ENCODE data around the gene SLC32A1. TPM values are rescaled to one million over a fixed set of nuclear protein-coding genes. Genes with fewer than 3 reads are reported as not detected.

The SLC32A1 gene
- total and polyA plus RNA-seq, 2 of the 4 experiments (the other 2 are of a cell fraction): not detected

GRCh38 chr20:38685271-38685670, 39.0 kb upstream of the SLC32A1 start:
- dilution Hi-C loops (cut with HindIII; ENCODE audit: low sequenced_read_pairs, unreplicated experiment) (no loop called here), in situ Hi-C loops (cut with MboI; ENCODE audit: low sequenced_read_pairs) (no loop called here), intact Hi-C loops (cut with micrococcal nuclease) (no loop called here)
- DNase-seq (no peak), ATAC-seq (ENCODE audit: low read depth) (no peak)
- Histone ChIP-seq H2AK9ac (replicated peaks; ENCODE audit: low read depth, low read length, poor library complexity) (no peak overlapping the region), H2AFZ (replicated peaks; ENCODE audit: low read length, poor library complexity) (no peak overlapping the region), H2BK120ac (ENCODE audit: low read depth, low read length) (no peak overlapping the region), H3K4ac (ENCODE audit: low read depth, low read length) (no peak overlapping the region), H4K5ac (ENCODE audit: low read depth, low read length) (no peak overlapping the region), H2BK5ac (ENCODE audit: low read depth, low read length, poor library complexity, severe bottlenecking) (no peak overlapping the region), H3K4me2 (ENCODE audit: low read depth, low read length) (no peak overlapping the region), H3K18ac (ENCODE audit: low read depth, low read length) (no peak overlapping the region), H3K4me1 (ENCODE audit: control insufficient read depth, insufficient read depth, low read length) (no peaks in the 10 kb centered on the region), H3K23ac (ENCODE audit: low read depth, low read length) (no peak overlapping the region), H3K4me3 (ENCODE audit: insufficient read depth, low read depth, low read length) (no peak overlapping the region), H3K14ac (replicated peaks; ENCODE audit: low read depth, low read length) (no peak overlapping the region), H4K20me1 (ENCODE audit: insufficient read depth, low read length) (no peaks in the 10 kb centered on the region), H2BK15ac (ENCODE audit: low read depth, low read length) (no peak overlapping the region), H3K9ac (ENCODE audit: low read depth, low read length) (no peak overlapping the region), H3K56ac (ENCODE audit: extremely low read depth, insufficient read depth, low read length) (no peak overlapping the region), H4K91ac (ENCODE audit: insufficient read depth, low read depth, low read length) (no peak overlapping the region), H3K79me1 (ENCODE audit: low read depth in 1 of 2, low read length in 2 of 2) (no peaks in the 10 kb centered on the region), H3K27me3 (ENCODE audit: control insufficient read depth, insufficient read depth, low read length) (no peaks in the 10 kb centered on the region), H4K8ac (ENCODE audit: low read depth in 2 of 2, low read length in 2 of 2) (no peak overlapping the region), H2AK5ac (ENCODE audit: low read depth, low read length) (no peak overlapping the region), H3K9me1 (ENCODE audit: insufficient read depth, low read length) (no peaks in the 10 kb centered on the region), H3K27ac (ENCODE audit: insufficient read depth, low read length) (no peak overlapping the region), H3K9me3 (ENCODE audit: control insufficient read depth, insufficient read depth, low read length) (no peaks in the 10 kb centered on the region), H3K36me3 (ENCODE audit: control insufficient read depth, insufficient read depth, low read length) (no peaks in the 10 kb centered on the region), H2BK20ac (ENCODE audit: low read depth, low read length) (no peak overlapping the region)
- WGBS, 2 experiments (ENCODE audit: extremely low coverage in 2 of 2, insufficient read length in 1 of 2): no CpG with 5 or more reads among the region's 2 CpGs
- ChIA-PET CTCF (no interaction called here), POLR2A (ENCODE audit: unreplicated experiment) (no interaction called here)
- TF ChIP-seq USF2 (IDR thresholded peaks at IDR 0.05; ENCODE audit: low read depth, low read length): no peak
- TF ChIP-seq, protein P1, sequence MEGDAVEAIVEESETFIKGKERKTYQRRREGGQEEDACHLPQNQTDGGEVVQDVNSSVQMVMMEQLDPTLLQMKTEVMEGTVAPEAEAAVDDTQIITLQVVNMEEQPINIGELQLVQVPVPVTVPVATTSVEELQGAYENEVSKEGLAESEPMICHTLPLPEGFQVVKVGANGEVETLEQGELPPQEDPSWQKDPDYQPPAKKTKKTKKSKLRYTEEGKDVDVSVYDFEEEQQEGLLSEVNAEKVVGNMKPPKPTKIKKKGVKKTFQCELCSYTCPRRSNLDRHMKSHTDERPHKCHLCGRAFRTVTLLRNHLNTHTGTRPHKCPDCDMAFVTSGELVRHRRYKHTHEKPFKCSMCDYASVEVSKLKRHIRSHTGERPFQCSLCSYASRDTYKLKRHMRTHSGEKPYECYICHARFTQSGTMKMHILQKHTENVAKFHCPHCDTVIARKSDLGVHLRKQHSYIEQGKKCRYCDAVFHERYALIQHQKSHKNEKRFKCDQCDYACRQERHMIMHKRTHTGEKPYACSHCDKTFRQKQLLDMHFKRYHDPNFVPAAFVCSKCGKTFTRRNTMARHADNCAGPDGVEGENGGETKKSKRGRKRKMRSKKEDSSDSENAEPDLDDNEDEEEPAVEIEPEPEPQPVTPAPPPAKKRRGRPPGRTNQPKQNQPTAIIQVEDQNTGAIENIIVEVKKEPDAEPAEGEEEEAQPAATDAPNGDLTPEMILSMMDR (conservative IDR thresholded peaks at IDR 0.05; ENCODE audit: low read depth, low read length): no peak
- no peak for TF ChIP-seq BHLHE40 (IDR thresholded peaks at IDR 0.05; ENCODE audit: low read depth, low read length)
- no peak for TF ChIP-seq CHD1 (IDR thresholded peaks at IDR 0.05; ENCODE audit: low read depth, low read length)
- TF ChIP-seq SMC3 (IDR thresholded peaks at IDR 0.05; ENCODE audit: low read depth, low read length): no peak
- no peak for TF ChIP-seq RAD21 (IDR thresholded peaks at IDR 0.05; ENCODE audit: low read length)
- TF ChIP-seq CEBPB (IDR thresholded peaks at IDR 0.05; ENCODE audit: low read depth, low read length): no peak
- TF ChIP-seq MAZ (IDR thresholded peaks at IDR 0.05; ENCODE audit: borderline replicate concordance, low read depth, low read length): no peak
- TF ChIP-seq ELK1 (IDR thresholded peaks at IDR 0.05; ENCODE audit: borderline replicate concordance, low read depth, low read length): no peak
- TF ChIP-seq NFE2L2 (IDR thresholded peaks at IDR 0.05; ENCODE audit: low read depth, low read length): no peak
- TF ChIP-seq RFX5 (IDR thresholded peaks at IDR 0.05; ENCODE audit: low read depth, low read length): no peak
- no peak for TF ChIP-seq MXI1 (IDR thresholded peaks at IDR 0.05; ENCODE audit: borderline replicate concordance, low read depth, low read length)
- no peak for TF ChIP-seq RCOR1 (IDR thresholded peaks at IDR 0.05; ENCODE audit: insufficient replicate concordance, low read length)
- no peak for TF ChIP-seq FOS (IDR thresholded peaks at IDR 0.05; ENCODE audit: low read depth, low read length)
- BruUV-seq (replicated peaks): no TSS peak

All from IMR-90 (cell line).